NB4 (cell line): Measurements from ENCODE around the gene PIK3R4.

Experiments
- CTCF ChIP-seq: IDR thresholded peaks from one replicate; pipeline ENCODE4 v1.5.1; 2012; ENCODE audit warnings: low read depth, low read length
- POLR2A ChIP-seq: IDR thresholded peaks from 2 replicates; pipeline ENCODE4 v1.6.1; 2011; ENCODE audit warnings: mild to moderate bottlenecking; ENCODE audit not compliant: insufficient read length; ENCODE audit errors: extremely low read depth

- TF ChIP-seq CTCF (no peak), POLR2A (no peak)
Observed at GRCh38 chr3:130758624-130759369, 12.2 kb upstream of the PIK3R4 start.
